ENCODE measurements around the gene TRAF3IP3.

DNA sequence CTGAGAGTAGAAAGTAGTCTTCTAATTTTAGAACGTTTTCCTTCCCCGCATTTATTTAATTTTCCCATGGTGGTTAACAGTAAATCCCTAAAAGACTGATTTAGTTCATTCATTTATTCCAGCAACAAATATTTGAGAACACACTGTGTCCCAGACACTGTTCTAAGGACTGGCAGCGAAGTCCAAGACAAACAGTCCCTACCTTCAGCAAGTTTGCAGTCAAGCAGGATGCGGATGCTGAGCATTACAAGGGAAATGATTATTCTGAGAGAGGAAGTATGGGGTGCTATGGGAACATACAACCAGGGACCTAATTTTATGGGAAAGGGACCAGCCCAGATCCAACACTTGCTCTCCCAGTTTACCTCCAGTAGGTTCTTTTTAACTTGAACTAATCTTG lies 29.7 kb downstream of the TRAF3IP3 start:
- no peak for TF ChIP-seq MAX (IDR thresholded peaks at IDR 0.05)
- no peak for TF ChIP-seq EP300 (IDR thresholded peaks at IDR 0.05; ENCODE audit: borderline replicate concordance)
- no peak for TF ChIP-seq RAD21 (IDR thresholded peaks at IDR 0.05; ENCODE audit: low read depth)
- TF ChIP-seq, protein P1, sequence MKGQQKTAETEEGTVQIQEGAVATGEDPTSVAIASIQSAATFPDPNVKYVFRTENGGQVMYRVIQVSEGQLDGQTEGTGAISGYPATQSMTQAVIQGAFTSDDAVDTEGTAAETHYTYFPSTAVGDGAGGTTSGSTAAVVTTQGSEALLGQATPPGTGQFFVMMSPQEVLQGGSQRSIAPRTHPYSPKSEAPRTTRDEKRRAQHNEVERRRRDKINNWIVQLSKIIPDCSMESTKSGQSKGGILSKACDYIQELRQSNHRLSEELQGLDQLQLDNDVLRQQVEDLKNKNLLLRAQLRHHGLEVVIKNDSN (IDR thresholded peaks at IDR 0.05): no peak
- TF ChIP-seq NFIC (IDR thresholded peaks at IDR 0.05): no peak
- no peak for TF ChIP-seq TEAD4 (IDR thresholded peaks at IDR 0.05)
- no peak for TF ChIP-seq YY1 (IDR thresholded peaks at IDR 0.05; ENCODE audit: low read depth)
- TF ChIP-seq TAF1 (IDR thresholded peaks at IDR 0.05; ENCODE audit: low read depth): no peak
- no peak for TF ChIP-seq CREB1 (IDR thresholded peaks at IDR 0.05; ENCODE audit: low read depth)
- TF ChIP-seq, protein P2, sequence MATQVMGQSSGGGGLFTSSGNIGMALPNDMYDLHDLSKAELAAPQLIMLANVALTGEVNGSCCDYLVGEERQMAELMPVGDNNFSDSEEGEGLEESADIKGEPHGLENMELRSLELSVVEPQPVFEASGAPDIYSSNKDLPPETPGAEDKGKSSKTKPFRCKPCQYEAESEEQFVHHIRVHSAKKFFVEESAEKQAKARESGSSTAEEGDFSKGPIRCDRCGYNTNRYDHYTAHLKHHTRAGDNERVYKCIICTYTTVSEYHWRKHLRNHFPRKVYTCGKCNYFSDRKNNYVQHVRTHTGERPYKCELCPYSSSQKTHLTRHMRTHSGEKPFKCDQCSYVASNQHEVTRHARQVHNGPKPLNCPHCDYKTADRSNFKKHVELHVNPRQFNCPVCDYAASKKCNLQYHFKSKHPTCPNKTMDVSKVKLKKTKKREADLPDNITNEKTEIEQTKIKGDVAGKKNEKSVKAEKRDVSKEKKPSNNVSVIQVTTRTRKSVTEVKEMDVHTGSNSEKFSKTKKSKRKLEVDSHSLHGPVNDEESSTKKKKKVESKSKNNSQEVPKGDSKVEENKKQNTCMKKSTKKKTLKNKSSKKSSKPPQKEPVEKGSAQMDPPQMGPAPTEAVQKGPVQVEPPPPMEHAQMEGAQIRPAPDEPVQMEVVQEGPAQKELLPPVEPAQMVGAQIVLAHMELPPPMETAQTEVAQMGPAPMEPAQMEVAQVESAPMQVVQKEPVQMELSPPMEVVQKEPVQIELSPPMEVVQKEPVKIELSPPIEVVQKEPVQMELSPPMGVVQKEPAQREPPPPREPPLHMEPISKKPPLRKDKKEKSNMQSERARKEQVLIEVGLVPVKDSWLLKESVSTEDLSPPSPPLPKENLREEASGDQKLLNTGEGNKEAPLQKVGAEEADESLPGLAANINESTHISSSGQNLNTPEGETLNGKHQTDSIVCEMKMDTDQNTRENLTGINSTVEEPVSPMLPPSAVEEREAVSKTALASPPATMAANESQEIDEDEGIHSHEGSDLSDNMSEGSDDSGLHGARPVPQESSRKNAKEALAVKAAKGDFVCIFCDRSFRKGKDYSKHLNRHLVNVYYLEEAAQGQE (IDR thresholded peaks at IDR 0.05; ENCODE audit: low read depth): no peak
- TF ChIP-seq FOXM1 (IDR thresholded peaks at IDR 0.05; ENCODE audit: borderline replicate concordance, low read depth): no peak
- no peak for TF ChIP-seq CEBPB (IDR thresholded peaks at IDR 0.05)
